SU-DHL-6 (cell line): Measurements from ENCODE around the gene RHOBTB3.

Experiments
- H2AFZ ChIP-seq: fragments of 200-600 bp; sonication (generic); 2 replicates; pipeline ENCODE4 v1.6.1; 2014; ENCODE audit warnings: low read depth, mild to moderate bottlenecking, moderate library complexity, mixed read lengths, antibody characterized with exemption, low read length; ENCODE audit not compliant: severe bottlenecking
- H3F3A ChIP-seq: fragments of 200-600 bp; shearing (Covaris generic); 2 replicates; pipeline ENCODE4 v1.6.0; 2016; ENCODE audit warnings: antibody characterized with exemption, mild to moderate bottlenecking; ENCODE audit not compliant: insufficient read depth
- H3K27ac ChIP-seq: fragments of 200-600 bp; sonication (generic); 2 replicates; pipeline ENCODE4 v1.5.1; 2016; ENCODE audit warnings: low read depth, mild to moderate bottlenecking, low read length, moderate library complexity, mixed read lengths
- H3K27me3 ChIP-seq: fragments of 200-600 bp; sonication (generic), shearing (Covaris generic); 2 replicates; pipeline ENCODE4 v1.6.0; 2014; ENCODE audit warnings: mild to moderate bottlenecking, low read length
- H3K36me3 ChIP-seq: fragments of 200-600 bp; sonication (generic); 2 replicates; pipeline ENCODE4 v1.6.1; 2014; ENCODE audit warnings: mild to moderate bottlenecking, low read length, mixed read lengths
- H3K4me2 ChIP-seq: fragments of 300-600, 200-600 bp; shearing (Covaris generic), sonication (generic); 2 replicates; pipeline ENCODE4 v1.6.0; 2014; ENCODE audit warnings: low read length, low read depth, mild to moderate bottlenecking; ENCODE audit not compliant: poor library complexity, severe bottlenecking
- H3K4me3 ChIP-seq: fragments of 200-600 bp; sonication (generic); 2 replicates; pipeline ENCODE4 v1.5.1; 2014; ENCODE audit warnings: antibody characterized with exemption, low read length, mild to moderate bottlenecking, mixed read lengths; ENCODE audit not compliant: insufficient read depth, poor library complexity, severe bottlenecking
- H3K79me2 ChIP-seq: fragments of 200-600 bp; sonication (generic); 2 replicates; pipeline ENCODE4 v1.6.1; 2014; ENCODE audit warnings: mild to moderate bottlenecking, low read length, moderate library complexity; ENCODE audit not compliant: insufficient read depth
- H3K9ac ChIP-seq: fragments of 200-600 bp; sonication (generic); 2 replicates; pipeline ENCODE4 v1.7.0; 2014; ENCODE audit warnings: mild to moderate bottlenecking, low read length
- H3K9me2 ChIP-seq: fragments of 200-600 bp; sonication (generic); replicated peaks from 2 replicates; pipeline ENCODE4 v1.6.1; 2014; ENCODE audit warnings: low read length; ENCODE audit not compliant: insufficient read depth
- H3K9me3 ChIP-seq: fragments of 200-600 bp; sonication (generic); 2 replicates; pipeline ENCODE4 v1.6.1; 2014; ENCODE audit warnings: low read length, mixed read lengths; ENCODE audit not compliant: insufficient read depth
- H4K20me1 ChIP-seq: fragments of 200-600 bp; sonication (generic); 2 replicates; pipeline ENCODE4 v1.6.1; 2014; ENCODE audit warnings: low read depth, mild to moderate bottlenecking, antibody characterized with exemption, low read length, moderate library complexity, mixed read lengths
- EZH2phosphoT487 ChIP-seq: fragments of 200-600 bp; sonication (generic), shearing (Covaris generic); conservative IDR thresholded peaks from 2 replicates; pipeline ENCODE4 v1.6.1; 2018; ENCODE audit warnings: mild to moderate bottlenecking, antibody characterized with exemption, low read length, moderate library complexity, mixed read lengths
- TF ChIP-seq, protein P1 (sequence below): fragments of 200-600 bp; sonication (generic); IDR thresholded peaks from one replicate; pipeline ENCODE4 v1.5.1; 2017; ENCODE audit warnings: antibody characterized with exemption, mild to moderate bottlenecking, low read length, moderate library complexity; ENCODE audit not compliant: insufficient read depth, poor library complexity, severe bottlenecking

Gene RHOBTB3

DNA sequence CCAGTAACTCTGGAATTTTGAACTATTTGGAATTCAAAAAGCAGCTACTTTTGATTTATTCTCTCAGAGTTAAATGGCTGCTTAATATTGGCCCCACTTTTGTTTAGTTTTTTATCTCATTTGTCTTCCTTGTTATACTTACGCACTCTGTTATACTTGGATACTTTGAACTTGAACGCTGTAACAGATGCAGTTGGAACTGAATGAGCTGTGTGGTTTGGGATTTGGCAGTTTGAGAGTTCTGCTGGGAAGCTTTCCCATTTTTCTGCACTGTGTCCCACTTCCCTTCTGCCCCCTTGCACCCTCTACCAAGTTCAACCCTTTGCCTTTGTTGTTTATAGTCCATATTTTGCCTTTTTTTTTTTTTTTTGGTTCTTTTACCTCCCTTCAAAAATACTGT is 3.8 kb downstream of the RHOBTB3 start:
- no peak for TF ChIP-seq EZH2phosphoT487
- TF ChIP-seq, protein P1, sequence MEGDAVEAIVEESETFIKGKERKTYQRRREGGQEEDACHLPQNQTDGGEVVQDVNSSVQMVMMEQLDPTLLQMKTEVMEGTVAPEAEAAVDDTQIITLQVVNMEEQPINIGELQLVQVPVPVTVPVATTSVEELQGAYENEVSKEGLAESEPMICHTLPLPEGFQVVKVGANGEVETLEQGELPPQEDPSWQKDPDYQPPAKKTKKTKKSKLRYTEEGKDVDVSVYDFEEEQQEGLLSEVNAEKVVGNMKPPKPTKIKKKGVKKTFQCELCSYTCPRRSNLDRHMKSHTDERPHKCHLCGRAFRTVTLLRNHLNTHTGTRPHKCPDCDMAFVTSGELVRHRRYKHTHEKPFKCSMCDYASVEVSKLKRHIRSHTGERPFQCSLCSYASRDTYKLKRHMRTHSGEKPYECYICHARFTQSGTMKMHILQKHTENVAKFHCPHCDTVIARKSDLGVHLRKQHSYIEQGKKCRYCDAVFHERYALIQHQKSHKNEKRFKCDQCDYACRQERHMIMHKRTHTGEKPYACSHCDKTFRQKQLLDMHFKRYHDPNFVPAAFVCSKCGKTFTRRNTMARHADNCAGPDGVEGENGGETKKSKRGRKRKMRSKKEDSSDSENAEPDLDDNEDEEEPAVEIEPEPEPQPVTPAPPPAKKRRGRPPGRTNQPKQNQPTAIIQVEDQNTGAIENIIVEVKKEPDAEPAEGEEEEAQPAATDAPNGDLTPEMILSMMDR = no peak
- Histone ChIP-seq H3K4me3 (no peak overlapping the region), H2AFZ (no peak overlapping the region), H3K27me3 (no peaks in the 10 kb centered on the region), H3K27ac (no peak overlapping the region), H3F3A (no peaks in the 10 kb centered on the region), H3K36me3 (no peaks in the 10 kb centered on the region), H3K79me2 (no peaks in the 10 kb centered on the region), H3K9me3 (no peaks in the 10 kb centered on the region), H3K9me2 (no peaks in the 10 kb centered on the region), H3K4me2 (no peak overlapping the region), H4K20me1 (no peaks in the 10 kb centered on the region), H3K9ac (no peak overlapping the region)

DNA sequence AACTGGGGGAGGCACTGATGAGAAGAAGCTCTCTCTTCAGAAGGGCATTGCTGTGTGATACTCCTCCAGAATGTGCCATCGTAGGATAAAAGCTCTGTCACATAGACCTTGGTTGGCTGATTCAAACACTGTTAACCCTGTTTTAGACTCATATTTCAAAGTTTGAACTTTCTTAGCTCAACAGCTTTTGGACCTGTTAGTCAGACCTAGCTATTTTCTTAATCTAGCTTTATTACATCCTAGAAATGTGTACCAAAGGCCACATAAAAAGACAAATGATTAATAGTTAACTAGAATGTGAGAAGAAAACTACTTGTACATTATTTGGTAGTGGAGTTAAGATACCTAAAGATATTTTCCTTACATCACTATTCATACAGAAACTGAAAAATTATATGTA is 4.3 kb downstream of the RHOBTB3 start:
- no peaks in the 10 kb centered on the region for H3F3A ChIP-seq
- no peaks in the 10 kb centered on the region for H3K9me3 ChIP-seq
- no peak for TF ChIP-seq EZH2phosphoT487
- TF ChIP-seq, protein P1 = no peak
- no peak overlapping the region for H3K9ac ChIP-seq
- no peak overlapping the region for H3K27ac ChIP-seq
- H3K4me2 ChIP-seq = no peak overlapping the region
- no peaks in the 10 kb centered on the region for H4K20me1 ChIP-seq
- H3K9me2 ChIP-seq = no peaks in the 10 kb centered on the region
- no peaks in the 10 kb centered on the region for H3K79me2 ChIP-seq
- no peaks in the 10 kb centered on the region for H3K36me3 ChIP-seq
- no peak overlapping the region for H3K4me3 ChIP-seq
- no peak overlapping the region for H2AFZ ChIP-seq
- H3K27me3 ChIP-seq = no peaks in the 10 kb centered on the region

DNA sequence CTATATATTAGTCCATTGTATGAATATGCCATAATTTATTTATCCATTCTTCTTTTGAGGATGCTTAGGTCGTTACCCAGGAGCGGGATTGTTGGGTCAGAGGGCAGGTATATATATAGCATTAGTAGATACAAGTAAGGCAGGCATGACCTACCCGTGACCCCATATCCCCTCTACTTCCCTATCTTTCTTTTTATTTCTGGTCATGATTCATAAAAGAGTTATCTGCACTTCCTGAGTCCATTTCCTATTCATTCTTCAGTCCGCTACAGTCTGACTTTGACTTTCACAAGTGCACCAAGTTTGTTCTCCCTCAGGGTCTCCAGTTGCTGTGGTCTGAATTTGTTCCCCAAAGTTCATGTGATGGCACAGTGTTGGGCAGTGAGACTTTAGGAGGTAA is 6.9 kb downstream of the RHOBTB3 start:
- no peak overlapping the region for H3K27ac ChIP-seq
- no peaks in the 10 kb centered on the region for H3K36me3 ChIP-seq
- no peak overlapping the region for H3K4me3 ChIP-seq
- H4K20me1 ChIP-seq = no peaks in the 10 kb centered on the region
- no peak for TF ChIP-seq EZH2phosphoT487
- TF ChIP-seq, protein P1 = no peak
- no peak overlapping the region for H2AFZ ChIP-seq
- no peak overlapping the region for H3K9ac ChIP-seq
- H3K9me2 ChIP-seq = no peaks in the 10 kb centered on the region
- H3K79me2 ChIP-seq = no peaks in the 10 kb centered on the region
- H3K9me3 ChIP-seq = no peaks in the 10 kb centered on the region
- H3K4me2 ChIP-seq = no peak overlapping the region
- H3F3A ChIP-seq = no peaks in the 10 kb centered on the region
- no peaks in the 10 kb centered on the region for H3K27me3 ChIP-seq
